Loucy (cell line): ENCODE data around the gene TSC2.
"Not testable (repeated sequence)": the region's sequence is repeated elsewhere in the genome, so short reads cannot be mapped to it uniquely, and the experiment has no call there.

Source experiments
- H2AFZ ChIP-seq: fragments of 200-600 bp; sonication (generic); 2 replicates; pipeline ENCODE4 v1.6.0; 2016; ENCODE audit warnings: antibody characterized with exemption, mild to moderate bottlenecking, low read length, moderate library complexity
- H3F3A ChIP-seq: fragments of 200-600 bp; 2 replicates; pipeline ENCODE4 v1.6.0; 2016; ENCODE audit warnings: antibody characterized with exemption, low read depth, mild to moderate bottlenecking
- H3K27me3 ChIP-seq: fragments of 200-600 bp; sonication (generic); 2 replicates; pipeline ENCODE4 v1.6.1; 2014; ENCODE audit warnings: low read length, mild to moderate bottlenecking; ENCODE audit not compliant: insufficient read depth, poor library complexity, severe bottlenecking
- H3K36me3 ChIP-seq: fragments of 200-600 bp; sonication (generic); 2 replicates; pipeline ENCODE4 v1.6.1; 2016; ENCODE audit warnings: low read length; ENCODE audit not compliant: insufficient read depth
- H3K4me1 ChIP-seq: fragments of 200-600 bp; sonication (generic); 2 replicates; pipeline ENCODE4 v1.5.1; 2014; ENCODE audit warnings: low read length, mild to moderate bottlenecking; ENCODE audit not compliant: insufficient read depth, poor library complexity, severe bottlenecking
- H3K4me2 ChIP-seq: fragments of 200-600 bp; sonication (generic); 2 replicates; pipeline ENCODE4 v1.6.0; 2014; ENCODE audit warnings: antibody characterized with exemption, low read length, low read depth, mild to moderate bottlenecking; ENCODE audit not compliant: poor library complexity, severe bottlenecking
- H3K4me3 ChIP-seq: fragments of 200-600 bp; sonication (generic); 2 replicates; pipeline ENCODE4 v1.5.1; 2014; ENCODE audit warnings: low read length, mild to moderate bottlenecking, mixed read lengths; ENCODE audit not compliant: poor library complexity, severe bottlenecking
- H3K79me2 ChIP-seq: fragments of 200-600 bp; sonication (generic); 2 replicates; pipeline ENCODE4 v1.6.1; 2014; ENCODE audit warnings: low read length; ENCODE audit not compliant: insufficient read depth
- H3K9ac ChIP-seq: fragments of 200-600 bp; sonication (generic); 2 replicates; pipeline ENCODE4 v1.6.0; 2014; ENCODE audit warnings: mild to moderate bottlenecking, low read depth, low read length, moderate library complexity; ENCODE audit not compliant: poor library complexity, severe bottlenecking
- H3K9me2 ChIP-seq: fragments of 200-600 bp; sonication (generic); replicated peaks from 2 replicates; pipeline ENCODE4 v1.6.1; 2016; ENCODE audit warnings: low read depth, low read length, mixed read lengths
- H3K9me3 ChIP-seq: fragments of 200-600 bp; sonication (generic); 2 replicates; pipeline ENCODE4 v1.6.1; 2014; ENCODE audit warnings: mild to moderate bottlenecking, antibody characterized with exemption, low read length, low read depth; ENCODE audit not compliant: insufficient read depth
- H4K20me1 ChIP-seq: fragments of 200-600 bp; sonication (generic); 2 replicates; pipeline ENCODE4 v1.6.0; 2014; ENCODE audit warnings: antibody characterized with exemption, low read length, mild to moderate bottlenecking; ENCODE audit not compliant: insufficient read depth, poor library complexity, severe bottlenecking

The TSC2 gene

DNA sequence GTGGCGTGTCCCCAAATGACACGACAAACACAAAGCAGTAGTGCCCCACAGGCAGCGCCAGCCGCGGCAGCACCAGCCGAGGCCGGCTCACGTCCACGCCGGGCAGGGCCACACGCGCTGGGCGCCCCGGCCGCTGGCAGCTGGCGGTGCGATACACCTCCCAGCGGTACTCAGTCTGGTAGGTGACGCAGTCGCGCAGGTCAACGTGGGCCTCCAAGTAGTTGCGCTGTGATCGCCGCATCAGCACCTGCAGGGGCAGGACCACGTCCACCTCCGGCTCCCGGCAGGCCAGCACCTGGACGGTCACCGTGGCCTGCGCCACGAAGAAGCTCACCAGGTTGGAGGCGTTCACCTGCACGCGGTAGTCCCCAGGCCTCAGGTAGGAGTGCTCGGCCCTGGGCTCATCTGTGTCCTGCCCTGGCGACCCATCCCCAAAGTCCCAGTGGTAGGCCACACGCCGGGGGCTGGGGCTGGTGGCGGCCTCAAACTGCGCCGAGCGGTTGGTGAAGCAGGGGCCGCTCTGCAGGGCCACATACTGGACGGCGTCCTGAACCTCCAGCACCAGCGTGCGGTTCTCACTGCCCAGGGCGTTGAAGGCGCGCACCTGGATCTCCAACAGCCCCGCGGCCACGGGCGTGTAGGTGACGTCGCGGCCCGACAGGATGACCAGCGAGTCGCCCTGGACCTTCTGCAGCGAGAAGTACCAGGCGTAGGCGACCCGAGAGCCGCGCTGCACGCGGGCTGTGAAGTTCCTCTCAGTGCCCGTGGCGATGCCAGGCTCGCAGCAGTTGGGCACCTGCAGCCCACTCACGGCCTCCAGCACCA lies 60.9 kb downstream of the TSC2 start:
- not testable (repeated sequence) for H3K9ac ChIP-seq, H3K79me2 ChIP-seq, H3K27me3 ChIP-seq, H3K4me2 ChIP-seq, H3K9me3 ChIP-seq, H3K9me2 ChIP-seq, H3K36me3 ChIP-seq, H2AFZ ChIP-seq, H3F3A ChIP-seq, H3K4me3 ChIP-seq, H3K4me1 ChIP-seq, H4K20me1 ChIP-seq

GRCh38 chr16:2109271-2109580 lies 61.4 kb downstream of the TSC2 start:
- not testable (repeated sequence) for H3K9ac ChIP-seq, H2AFZ ChIP-seq, H3K36me3 ChIP-seq, H3K4me2 ChIP-seq, H3K79me2 ChIP-seq, H4K20me1 ChIP-seq, H3K4me1 ChIP-seq, H3K27me3 ChIP-seq, H3K4me3 ChIP-seq, H3F3A ChIP-seq, H3K9me3 ChIP-seq, H3K9me2 ChIP-seq

GRCh38 chr16:2109872-2110271 lies 62.1 kb downstream of the TSC2 start:
- not testable (repeated sequence) for H3K4me1 ChIP-seq, H3K9ac ChIP-seq, H3K4me3 ChIP-seq

GRCh38 chr16:2110332-2111008 lies 62.7 kb downstream of the TSC2 start:
- not testable (repeated sequence) for H2AFZ ChIP-seq, H3K9me3 ChIP-seq, H3K4me2 ChIP-seq, H3K9ac ChIP-seq, H3K79me2 ChIP-seq, H3K4me3 ChIP-seq, H3F3A ChIP-seq, H3K36me3 ChIP-seq, H3K4me1 ChIP-seq, H3K27me3 ChIP-seq, H3K9me2 ChIP-seq, H4K20me1 ChIP-seq

More at GRCh38 chr16:2109872-2110271, 62.1 kb downstream of the TSC2 start:
- H3K27me3 ChIP-seq, H4K20me1 ChIP-seq, H3F3A ChIP-seq, H3K9me2 ChIP-seq, H3K4me2 ChIP-seq, H3K79me2 ChIP-seq, H3K36me3 ChIP-seq, H2AFZ ChIP-seq, H3K9me3 ChIP-seq: not testable (repeated sequence)

DNA sequence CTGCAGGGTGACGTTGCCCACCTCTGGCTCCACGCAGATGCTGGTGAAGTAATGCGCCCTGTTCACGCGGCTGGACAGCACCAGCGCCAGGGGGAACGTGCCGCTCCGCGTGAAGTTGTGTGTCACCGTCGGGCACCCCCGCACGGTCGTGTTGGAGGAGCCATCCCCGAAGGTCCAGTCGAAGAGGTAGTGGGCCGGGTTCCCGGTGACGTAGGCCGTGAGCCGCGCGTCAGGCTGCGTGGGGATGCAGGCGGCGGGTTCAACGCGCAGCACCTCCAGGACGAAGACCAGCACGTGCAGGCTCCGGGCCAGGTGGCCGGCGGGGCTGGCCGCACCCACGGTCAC lies 63.2 kb downstream of the TSC2 start:
- not testable (repeated sequence) for H3K36me3 ChIP-seq, H3F3A ChIP-seq, H3K9me2 ChIP-seq, H3K79me2 ChIP-seq, H3K9ac ChIP-seq, H3K9me3 ChIP-seq, H3K4me3 ChIP-seq, H3K4me1 ChIP-seq, H2AFZ ChIP-seq, H3K27me3 ChIP-seq, H3K4me2 ChIP-seq, H4K20me1 ChIP-seq

- not testable (repeated sequence) for H3K9me3 ChIP-seq
These were observed 63.9 kb downstream of the TSC2 start for GRCh38 chr16:2111412-2112335.

DNA sequence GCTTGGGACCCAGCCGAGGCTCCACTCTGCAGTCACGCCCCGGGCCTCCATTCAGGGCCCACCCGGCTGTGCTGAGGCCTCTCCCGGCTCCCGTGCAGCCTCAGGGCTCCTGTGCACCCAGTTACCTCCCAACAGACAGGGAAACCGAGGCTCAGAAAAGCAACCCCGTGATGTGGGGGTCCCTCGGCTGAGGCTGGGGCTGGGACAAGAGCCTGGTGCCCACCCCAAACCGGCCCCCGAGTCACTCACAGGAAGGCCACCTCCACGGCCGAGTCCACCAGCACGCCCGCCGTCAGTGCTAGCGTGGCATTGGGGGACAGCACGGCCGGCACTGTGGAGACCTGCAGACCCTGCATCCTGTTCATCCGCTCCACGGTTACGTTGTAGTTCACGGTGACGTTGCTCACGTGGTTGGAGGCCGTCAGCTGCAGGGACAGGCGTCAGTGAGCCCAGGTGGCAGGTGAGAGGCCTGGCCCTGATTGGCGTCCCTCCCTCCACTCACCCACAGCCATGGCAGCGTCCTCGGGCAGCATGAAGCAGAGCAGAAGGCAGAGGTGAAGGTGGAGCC lies 64.8 kb downstream of the TSC2 start:
- H4K20me1 ChIP-seq, H3K9me2 ChIP-seq, H3K36me3 ChIP-seq, H3K9ac ChIP-seq, H3K27me3 ChIP-seq, H3F3A ChIP-seq, H2AFZ ChIP-seq, H3K9me3 ChIP-seq, H3K4me2 ChIP-seq, H3K4me3 ChIP-seq, H3K4me1 ChIP-seq, H3K79me2 ChIP-seq: not testable (repeated sequence)

More at GRCh38 chr16:2111412-2112335, 63.9 kb downstream of the TSC2 start:
- not testable (repeated sequence) for H3F3A ChIP-seq, H4K20me1 ChIP-seq, H3K4me1 ChIP-seq, H3K9ac ChIP-seq, H2AFZ ChIP-seq, H3K36me3 ChIP-seq, H3K4me3 ChIP-seq, H3K27me3 ChIP-seq, H3K9me2 ChIP-seq, H3K79me2 ChIP-seq, H3K4me2 ChIP-seq
